GM23338 (cell line): ENCODE results near the gene NFYB. TPM values are rescaled to one million over a fixed set of nuclear protein-coding genes. Genes with fewer than 3 reads are reported as not detected.

Source experiments
- ATAC-seq: fragments of 200-7000 bp; cut with Tn5 transposase; 3 replicates; pipeline ENCODE4 v1.9.1; 2020
- DNase-seq: peaks from one replicate; pipeline ENCODE4 v3.0.0-alpha.2; 2015; ENCODE audit warnings: low spot score
- H2AFZ ChIP-seq: fragments of 200-600 bp; sonication (generic); 2 replicates; pipeline ENCODE4 v1.8.0; 2016; ENCODE audit warnings: antibody characterized with exemption, mild to moderate bottlenecking, moderate library complexity
- H3F3A ChIP-seq: fragments of 200-600 bp; sonication (generic); replicated peaks from 2 replicates; pipeline ENCODE4 v1.8.0; 2017; ENCODE audit warnings: antibody characterized with exemption, mixed run types, low read depth
- H3K27ac ChIP-seq: fragments of 200-600 bp; sonication (generic); 2 replicates; pipeline ENCODE4 v1.6.1; 2016; ENCODE audit warnings: low read depth
- H3K27me3 ChIP-seq: fragments of 200-600 bp; sonication (generic); 2 replicates; pipeline ENCODE4 v1.8.0; 2016; ENCODE audit warnings: mild to moderate bottlenecking, mixed run types, moderate library complexity; ENCODE audit not compliant: insufficient read depth
- H3K36me3 ChIP-seq: fragments of 200-600 bp; sonication (generic); 2 replicates; pipeline ENCODE4 v1.8.0; 2016; ENCODE audit warnings: mild to moderate bottlenecking; ENCODE audit not compliant: insufficient read depth
- H3K4me1 ChIP-seq: fragments of 200-600 bp; sonication (generic); 2 replicates; pipeline ENCODE4 v1.8.0; 2016; ENCODE audit warnings: mild to moderate bottlenecking, moderate library complexity; ENCODE audit not compliant: insufficient read depth
- H3K4me2 ChIP-seq: fragments of 200-600 bp; sonication (generic); 2 replicates; pipeline ENCODE4 v1.7.1; 2017; ENCODE audit warnings: mixed run types
- H3K4me3 ChIP-seq: fragments of 200-600 bp; sonication (generic); 2 replicates; pipeline ENCODE4 v1.6.1; 2016; ENCODE audit warnings: mixed run types
- H3K79me2 ChIP-seq: fragments of 200-600 bp; sonication (generic); replicated peaks from 2 replicates; pipeline ENCODE4 v1.8.0; 2017; ENCODE audit warnings: mild to moderate bottlenecking; ENCODE audit not compliant: insufficient read depth
- H3K9me2 ChIP-seq: fragments of 200-600 bp; sonication (generic); 2 replicates; pipeline ENCODE4 v1.8.0; 2017; ENCODE audit not compliant: insufficient read depth
- H4K20me1 ChIP-seq: fragments of 200-600 bp; sonication (generic); replicated peaks from 2 replicates; pipeline ENCODE4 v1.8.0; 2017; ENCODE audit warnings: mild to moderate bottlenecking; ENCODE audit not compliant: insufficient read depth
- H3K27ac Mint-ChIP-seq: 2 replicates; pipeline ENCODE4 v1.8.0; 2020; ENCODE audit warnings: inconsistent platforms, mild to moderate bottlenecking, moderate library complexity, mixed read lengths
- H3K27me3 Mint-ChIP-seq: 3 replicates; pipeline ENCODE4 v1.8.0; 2022; ENCODE audit warnings: low read depth, mild to moderate bottlenecking, moderate library complexity, mixed read lengths, inconsistent platforms; ENCODE audit not compliant: insufficient read depth, poor library complexity
- H3K36me3 Mint-ChIP-seq: 3 replicates; pipeline ENCODE4 v1.8.0; 2021; ENCODE audit warnings: low read depth, mild to moderate bottlenecking, inconsistent platforms, moderate library complexity, mixed read lengths
- H3K4me1 Mint-ChIP-seq: 3 replicates; pipeline ENCODE4 v1.8.0; 2020; ENCODE audit warnings: mild to moderate bottlenecking, inconsistent platforms, mixed read lengths
- H3K4me3 Mint-ChIP-seq: 3 replicates; pipeline ENCODE4 v1.8.0; 2021; ENCODE audit warnings: moderate library complexity, mild to moderate bottlenecking, inconsistent platforms, mixed read lengths
- H3K9me3 Mint-ChIP-seq: 3 replicates; pipeline ENCODE4 v1.8.0; 2020; ENCODE audit warnings: moderate library complexity, mild to moderate bottlenecking, inconsistent platforms, mixed read lengths
- CREB1 ChIP-seq: fragments of 250-450 bp; sonication (Bioruptor Pico); IDR thresholded peaks from 2 replicates; pipeline ENCODE4 v1.5.0; 2020; ENCODE audit warnings: low read depth, mild to moderate bottlenecking, moderate library complexity
- CTCF ChIP-seq, 2 experiments: fragments of 200-600 bp in 1 of 2; sonication (generic) in 1 of 2; conservative IDR thresholded peaks; 2 replicates each; pipeline versions ENCODE4 v1.5.1 to v1.6.1; 2016 to 2017; ENCODE audit warnings: antibody characterized with exemption in 2 of 2, low read depth in 2 of 2, mild to moderate bottlenecking in 2 of 2, moderate library complexity in 1 of 2
- JUNB ChIP-seq: IDR thresholded peaks from one replicate; pipeline ENCODE4 v1.6.1; 2016; ENCODE audit warnings: antibody characterized with exemption; ENCODE audit not compliant: unreplicated experiment
- REST ChIP-seq: IDR thresholded peaks from one replicate; pipeline ENCODE4 v1.6.1; 2018; ENCODE audit warnings: antibody characterized with exemption; ENCODE audit not compliant: unreplicated experiment
- STAT1 ChIP-seq: IDR thresholded peaks from one replicate; pipeline ENCODE4 v1.6.1; 2016; ENCODE audit warnings: antibody characterized with exemption; ENCODE audit not compliant: unreplicated experiment
- ZNF114 ChIP-seq: fragments of 250-450 bp; sonication (Bioruptor Pico); IDR thresholded peaks from 2 replicates; pipeline ENCODE4 v1.5.0; 2020; ENCODE audit warnings: mild to moderate bottlenecking, moderate library complexity
- ZNF462 ChIP-seq: fragments of 250-450 bp; sonication (Bioruptor Pico); IDR thresholded peaks from 2 replicates; pipeline ENCODE4 v1.5.0; 2020; ENCODE audit warnings: mild to moderate bottlenecking, moderate library complexity
- polyA plus RNA-seq: library from polyadenylated mRNA; unstranded; fragments of >200 nt; fragmentation: Nextera tagmentation; extraction: Ambion mirVana; gene quantifications from 2 replicates; pipeline ENCODE4 v1.2.1, GENCODE V29; 2016
- total RNA-seq: library from RNA; depleted of rRNA; stranded (reverse); fragments of >200 nt; shearing (Covaris generic); gene quantifications from 2 replicates; pipeline ENCODE4 v1.2.3, GENCODE V29; 2014
- TF ChIP-seq, protein P1 (sequence below): IDR thresholded peaks from 2 replicates; pipeline ENCODE4 v1.6.1; 2016; ENCODE audit warnings: antibody characterized with exemption

The NFYB gene
- total and polyA plus RNA-seq, 2 experiments from 2014 or later, result 32.7 to 67.2 TPM

GRCh38 chr12:104183443-104183842, 45.4 kb upstream of the NFYB start:
- H3K4me1 Mint-ChIP-seq, result no peaks in the 10 kb centered on the region
- H3K4me2 ChIP-seq, result no peak overlapping the region
- H3K27me3 ChIP-seq, result no peaks in the 10 kb centered on the region
- DNase-seq, result no peak
- no peaks in the 10 kb centered on the region for H3K36me3 ChIP-seq
- H3K27ac Mint-ChIP-seq, result no peak overlapping the region
- no peak overlapping the region for H2AFZ ChIP-seq
- H3K27me3 Mint-ChIP-seq, result peaks cover 3% of the 10 kb centered on the region
- peaks cover 28% of the 10 kb centered on the region for H3K9me3 Mint-ChIP-seq
- H3K27ac ChIP-seq, result no peak overlapping the region
- no peak overlapping the region for H3K4me3 ChIP-seq
- no peak overlapping the region for H3K4me3 Mint-ChIP-seq
- no peaks in the 10 kb centered on the region for H3K79me2 ChIP-seq
- H3F3A ChIP-seq, result no peaks in the 10 kb centered on the region
- ATAC-seq, result no peak
- TF ChIP-seq JUNB, result no peak
- H3K9me2 ChIP-seq, result no peaks in the 10 kb centered on the region; the same call in 1 of the 2 replicates
- no peaks in the 10 kb centered on the region for H4K20me1 ChIP-seq
- no peaks in the 10 kb centered on the region for H3K4me1 ChIP-seq
- H3K36me3 Mint-ChIP-seq, result peaks cover 19% of the 10 kb centered on the region; the same call in 2 of the 3 replicates

DNA sequence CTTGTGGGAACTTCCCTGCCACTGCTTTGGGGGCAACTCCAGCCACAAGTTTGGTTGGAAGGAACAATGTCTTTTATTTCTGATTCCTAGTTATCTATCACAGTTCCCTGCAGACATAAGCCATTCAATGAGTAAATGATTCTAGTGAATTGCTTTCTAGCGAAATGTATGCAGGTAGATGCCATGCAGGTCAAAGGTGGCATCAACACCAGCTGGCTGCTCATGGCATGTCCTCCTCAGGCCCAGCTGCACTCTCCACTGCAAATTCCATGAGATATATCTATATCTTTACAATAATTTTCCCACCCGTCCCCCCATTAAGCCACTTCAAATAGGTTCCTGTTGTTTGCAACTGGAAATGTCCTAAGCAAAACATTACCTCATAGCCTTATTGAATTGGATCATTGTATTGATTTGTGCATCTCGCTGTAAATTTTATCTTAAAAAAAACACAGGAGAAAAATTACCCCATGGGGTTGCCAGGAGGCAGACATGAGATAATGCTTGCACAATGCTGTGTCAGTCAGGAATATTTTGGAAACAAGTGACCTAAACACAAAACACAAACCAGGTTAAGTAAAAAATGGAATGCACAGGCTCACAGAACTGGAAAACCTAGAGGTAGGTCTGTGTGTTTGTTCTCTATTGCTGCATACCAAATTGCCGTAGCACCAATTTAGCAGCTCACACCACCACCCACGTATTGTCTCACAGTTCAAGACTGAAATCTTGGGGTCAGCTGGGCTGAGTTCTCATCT, 44.8 kb upstream of the NFYB start:
- H3K9me3 Mint-ChIP-seq, result peaks cover 27% of the 10 kb centered on the region
- H3K4me1 ChIP-seq, result no peaks in the 10 kb centered on the region
- peaks cover 18% of the 10 kb centered on the region; the same call in 2 of the 3 replicates for H3K36me3 Mint-ChIP-seq
- no peak for DNase-seq
- H3K4me3 ChIP-seq, result no peak overlapping the region
- peaks cover 3% of the 10 kb centered on the region for H3K27me3 Mint-ChIP-seq
- no peaks in the 10 kb centered on the region for H3K4me1 Mint-ChIP-seq
- H3K27ac ChIP-seq, result no peak overlapping the region
- H4K20me1 ChIP-seq, result no peaks in the 10 kb centered on the region
- H3K9me2 ChIP-seq, result no peaks in the 10 kb centered on the region; the same call in 1 of the 2 replicates
- H2AFZ ChIP-seq, result no peak overlapping the region
- no peak for ATAC-seq
- no peak overlapping the region for H3K27ac Mint-ChIP-seq
- H3K79me2 ChIP-seq, result no peaks in the 10 kb centered on the region
- H3K4me3 Mint-ChIP-seq, result no peak overlapping the region
- H3K4me2 ChIP-seq, result no peak overlapping the region
- no peaks in the 10 kb centered on the region for H3K36me3 ChIP-seq
- H3K27me3 ChIP-seq, result no peaks in the 10 kb centered on the region
- no peaks in the 10 kb centered on the region for H3F3A ChIP-seq
- TF ChIP-seq CREB1 (no peak), ZNF462 (CRISPR knock-in tag) (no peak), CTCF (conservative IDR thresholded peaks at IDR 0.05; ENCODE audit: low read depth in 2 of 2) (no peak), JUNB (no peak), ZNF114 (CRISPR knock-in tag) (no peak), STAT1 (no peak), REST (no peak)
- TF ChIP-seq, protein P1, sequence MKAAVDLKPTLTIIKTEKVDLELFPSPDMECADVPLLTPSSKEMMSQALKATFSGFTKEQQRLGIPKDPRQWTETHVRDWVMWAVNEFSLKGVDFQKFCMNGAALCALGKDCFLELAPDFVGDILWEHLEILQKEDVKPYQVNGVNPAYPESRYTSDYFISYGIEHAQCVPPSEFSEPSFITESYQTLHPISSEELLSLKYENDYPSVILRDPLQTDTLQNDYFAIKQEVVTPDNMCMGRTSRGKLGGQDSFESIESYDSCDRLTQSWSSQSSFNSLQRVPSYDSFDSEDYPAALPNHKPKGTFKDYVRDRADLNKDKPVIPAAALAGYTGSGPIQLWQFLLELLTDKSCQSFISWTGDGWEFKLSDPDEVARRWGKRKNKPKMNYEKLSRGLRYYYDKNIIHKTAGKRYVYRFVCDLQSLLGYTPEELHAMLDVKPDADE, result no peak
